H1 (cell line): ENCODE results near the gene INTS2. TPM values are rescaled to one million over a fixed set of nuclear protein-coding genes. Genes with fewer than 3 reads are reported as not detected.

Experiments
- CTCF ChIA-PET: fragments of 300-600 bp; sonication (Branson Sonifier 250); formaldehyde crosslinking; loops from one replicate; lab custom pipeline; 2021; ENCODE audit not compliant: partially characterized antibody; lab: Charles Lee
- POLR2A ChIA-PET: fragments of 300-600 bp; sonication (Branson Sonifier 250); formaldehyde crosslinking; loops from one replicate; lab custom pipeline; 2021; ENCODE audit warnings: inconsistent platforms; ENCODE audit not compliant: partially characterized antibody; lab: Charles Lee
- DNase-seq, 2 experiments: peaks; one replicate each; pipeline versions ENCODE4 v3.0.0 to v3.0.0-alpha.2; 2010 to 2022; ENCODE audit warnings: low spot score in 2 of 2, low read depth in 1 of 2, mixed read lengths in 1 of 2
- FAIRE-seq: peaks from 2 replicates; lab custom pipeline; 2011; peaks lifted over from hg19 to GRCh38; lab: Jason Lieb, UNC
- H2AFZ ChIP-seq: 2 replicates; pipeline ENCODE4 v1.8.1; 2012; ENCODE audit warnings: low read length, inconsistent platforms
- H2AK5ac ChIP-seq: 2 replicates; pipeline ENCODE4 v1.6.1; 2013; ENCODE audit warnings: low read depth, low read length
- H2BK120ac ChIP-seq: replicated peaks from 2 replicates; pipeline ENCODE3; 2013; ENCODE audit warnings: low read depth, low read length, inconsistent platforms
- H2BK12ac ChIP-seq: 2 replicates; pipeline ENCODE4 v1.6.1; 2013; ENCODE audit warnings: low read depth, low read length
- H2BK15ac ChIP-seq: 2 replicates; pipeline ENCODE4 v1.6.1; 2013; ENCODE audit warnings: low read length
- H2BK20ac ChIP-seq: 2 replicates; pipeline ENCODE4 v1.6.1; 2013; ENCODE audit warnings: low read length
- H2BK5ac ChIP-seq: 2 replicates; pipeline ENCODE4 v1.6.1; 2013; ENCODE audit warnings: low read depth, low read length
- H3K14ac ChIP-seq: 2 replicates; pipeline ENCODE4 v1.6.1; 2013; ENCODE audit warnings: inconsistent platforms; ENCODE audit not compliant: insufficient read length
- H3K18ac ChIP-seq: 2 replicates; pipeline ENCODE4 v1.6.1; 2013; ENCODE audit warnings: low read length; ENCODE audit errors: extremely low read depth
- H3K23ac ChIP-seq: 2 replicates; pipeline ENCODE4 v1.6.1; 2013; ENCODE audit warnings: inconsistent platforms; ENCODE audit not compliant: insufficient read length
- H3K23me2 ChIP-seq: 2 replicates; pipeline ENCODE4 v1.6.1; 2013; ENCODE audit warnings: low read depth, low read length
- H3K27ac ChIP-seq: 2 replicates; pipeline ENCODE4 v1.6.1; 2011; ENCODE audit warnings: low read depth, low read length, inconsistent platforms
- H3K27me3 ChIP-seq, 4 experiments: replicated peaks in 1 of 4; 1 replicate in 1 of 4; 2 replicates in 3 of 4; pipeline versions ENCODE4 v1.6.1 to v1.8.1; 2011 to 2013; ENCODE audit warnings: low read length in 3 of 4, mild to moderate bottlenecking in 3 of 4, inconsistent platforms in 2 of 4, mixed read lengths in 2 of 4, moderate library complexity in 1 of 4; ENCODE audit not compliant: control insufficient read depth in 3 of 4, insufficient read depth in 3 of 4; ENCODE audit errors: extremely low read depth in 1 of 4
- H3K36me3 ChIP-seq, 4 experiments: 2 replicates each; pipeline versions ENCODE4 v1.6.1 to v1.8.1; 2011 to 2013; ENCODE audit warnings: mild to moderate bottlenecking in 4 of 4, low read length in 3 of 4, moderate library complexity in 2 of 4, control low read depth in 1 of 4, inconsistent platforms in 1 of 4; ENCODE audit not compliant: insufficient read depth in 4 of 4, control insufficient read depth in 2 of 4
- H3K4ac ChIP-seq: replicated peaks from 2 replicates; pipeline ENCODE3; 2013; ENCODE audit warnings: low read length, low read depth, mixed read lengths, inconsistent platforms; ENCODE audit not compliant: insufficient read length
- H3K4me1 ChIP-seq, 4 experiments: replicated peaks in 1 of 4; 1 replicate in 1 of 4; 2 replicates in 3 of 4; pipeline versions ENCODE4 v1.6.1 to v1.8.1; 2011 to 2013; ENCODE audit warnings: low read length in 3 of 4, inconsistent platforms in 2 of 4, mixed read lengths in 1 of 4; ENCODE audit not compliant: insufficient read depth in 4 of 4, control insufficient read depth in 3 of 4
- H3K4me2 ChIP-seq, 2 experiments: 2 replicates each; pipeline versions ENCODE4 v1.6.1 to v1.8.1; 2011 to 2013; ENCODE audit warnings: low read depth in 2 of 2, low read length in 2 of 2, control low read depth in 1 of 2, inconsistent platforms in 1 of 2, mild to moderate bottlenecking in 1 of 2; ENCODE audit not compliant: insufficient read depth in 1 of 2
- H3K4me3 ChIP-seq, 4 experiments: fragments of 200-600, 300-600 bp in 1 of 4; sonication (generic), shearing (Covaris generic), sonication (Bioruptor Twin) in 1 of 4; 2 replicates each; pipeline versions ENCODE4 v1.5.1 to v1.8.1; 2011 to 2016; ENCODE audit warnings: low read length in 4 of 4, low read depth in 3 of 4, control low read depth in 2 of 4, inconsistent platforms in 2 of 4, mild to moderate bottlenecking in 2 of 4, mixed read lengths in 1 of 4, moderate library complexity in 1 of 4; ENCODE audit not compliant: insufficient read depth in 2 of 4; ENCODE audit errors: extremely low read depth in 1 of 4
- H3K56ac ChIP-seq: replicated peaks from 2 replicates; pipeline ENCODE3; 2013; ENCODE audit warnings: low read depth, mild to moderate bottlenecking, mixed read lengths, low read length, inconsistent platforms; ENCODE audit not compliant: insufficient read length
- H3K79me1 ChIP-seq: 2 replicates; pipeline ENCODE4 v1.6.1; 2013; ENCODE audit warnings: low read depth, low read length, control low read depth
- H3K79me2 ChIP-seq, 2 experiments: 2 replicates each; pipeline versions ENCODE4 v1.6.1 to v1.8.1; 2012 to 2013; ENCODE audit warnings: low read length in 2 of 2, mild to moderate bottlenecking in 2 of 2, inconsistent platforms in 1 of 2; ENCODE audit not compliant: insufficient read depth in 2 of 2, control insufficient read depth in 1 of 2
- H3K9ac ChIP-seq, 4 experiments: replicated peaks in 1 of 4; 1 replicate in 1 of 4; 2 replicates in 3 of 4; pipeline versions ENCODE4 v1.6.1 to v1.8.1; 2011 to 2013; ENCODE audit warnings: low read depth in 3 of 4, low read length in 3 of 4, control low read depth in 2 of 4, mild to moderate bottlenecking in 2 of 4, moderate library complexity in 2 of 4, inconsistent platforms in 1 of 4; ENCODE audit errors: extremely low read depth in 1 of 4
- H3K9me3 ChIP-seq, 2 experiments: 2 replicates each; pipeline versions ENCODE4 v1.6.1 to v1.8.1; 2012 to 2013; ENCODE audit warnings: mild to moderate bottlenecking in 2 of 2, moderate library complexity in 2 of 2, control low read depth in 1 of 2, inconsistent platforms in 1 of 2, low read depth in 1 of 2, low read length in 1 of 2, mixed read lengths in 1 of 2; ENCODE audit not compliant: insufficient read depth in 2 of 2
- H4K20me1 ChIP-seq, 2 experiments: replicated peaks in 1 of 2; 2 replicates each; pipeline versions ENCODE3 to v1.8.1; 2011 to 2013; ENCODE audit warnings: inconsistent platforms in 2 of 2, low read length in 2 of 2, mild to moderate bottlenecking in 1 of 2; ENCODE audit not compliant: insufficient read depth in 2 of 2, control insufficient read depth in 1 of 2
- H4K5ac ChIP-seq: 2 replicates; pipeline ENCODE4 v1.6.1; 2013; ENCODE audit warnings: low read length, low read depth, mixed read lengths, inconsistent platforms; ENCODE audit not compliant: insufficient read length
- H4K8ac ChIP-seq: 2 replicates; pipeline ENCODE4 v1.8.0; 2013; ENCODE audit warnings: mild to moderate bottlenecking, moderate library complexity, low read length, inconsistent platforms; ENCODE audit not compliant: insufficient read depth; ENCODE audit errors: extremely low read depth
- H4K91ac ChIP-seq: replicated peaks from 2 replicates; pipeline ENCODE3; 2013; ENCODE audit warnings: low read length, mixed read lengths, inconsistent platforms; ENCODE audit not compliant: insufficient read length
- ASH2L ChIP-seq: fragments of 200-600, 300-600 bp; sonication (generic); IDR thresholded peaks from one replicate; pipeline ENCODE4 v1.7.1; 2017; ENCODE audit warnings: low read length
- CTCF ChIP-seq, 3 experiments: IDR thresholded peaks; 1 replicate in 2 of 3; 2 replicates in 1 of 3; pipeline versions ENCODE4 v1.5.1 to v1.6.1; 2011; ENCODE audit warnings: low read length in 3 of 3, mild to moderate bottlenecking in 3 of 3, inconsistent platforms in 2 of 3, low read depth in 1 of 3, moderate library complexity in 1 of 3; ENCODE audit not compliant: insufficient read depth in 1 of 3; ENCODE audit errors: control extremely low read depth in 1 of 3
- GTF2F1 ChIP-seq: IDR thresholded peaks from 2 replicates; pipeline ENCODE4 v1.6.1; 2012; ENCODE audit warnings: low read depth, low read length, improper control_type of control experiment, borderline replicate concordance
- HDAC2 ChIP-seq, 2 experiments: fragments of 300-600 bp in 1 of 2; sonication (generic) in 1 of 2; IDR thresholded peaks; 2 replicates each; pipeline ENCODE4 v1.6.1; 2011 to 2012; ENCODE audit warnings: low read depth in 2 of 2, low read length in 2 of 2, mild to moderate bottlenecking in 2 of 2, moderate library complexity in 2 of 2, borderline replicate concordance in 1 of 2, inconsistent platforms in 1 of 2
- HDAC6 ChIP-seq: IDR thresholded peaks from one replicate; pipeline ENCODE4 v1.7.1; 2012; ENCODE audit warnings: low read depth, mild to moderate bottlenecking, inconsistent platforms, low read length, moderate library complexity
- NRF1 ChIP-seq: IDR thresholded peaks from 2 replicates; pipeline ENCODE4 v1.6.1; 2011; ENCODE audit warnings: mild to moderate bottlenecking, low read depth, low read length, improper control_type of control experiment
- RAD21 ChIP-seq, 2 experiments: IDR thresholded peaks in 1 of 2; conservative IDR thresholded peaks in 1 of 2; 2 replicates each; pipeline ENCODE4 v1.6.1; 2011; ENCODE audit warnings: low read depth in 2 of 2, low read length in 2 of 2, improper control_type of control experiment in 1 of 2, inconsistent platforms in 1 of 2, mild to moderate bottlenecking in 1 of 2, moderate library complexity in 1 of 2
- SIN3A ChIP-seq, 2 experiments: IDR thresholded peaks in 1 of 2; conservative IDR thresholded peaks in 1 of 2; 2 replicates each; pipeline ENCODE4 v1.6.1; 2011 to 2012; ENCODE audit warnings: low read length in 2 of 2, improper control_type of control experiment in 1 of 2, low read depth in 1 of 2, mild to moderate bottlenecking in 1 of 2
- SUZ12 ChIP-seq: fragments of 200-600 bp; sonication (generic); IDR thresholded peaks from 2 replicates; pipeline ENCODE4 v1.6.1; 2012; ENCODE audit warnings: mild to moderate bottlenecking, inconsistent platforms, low read length, moderate library complexity, mixed read lengths
- TAF1 ChIP-seq: IDR thresholded peaks from 2 replicates; pipeline ENCODE4 v1.6.1; 2011; ENCODE audit warnings: mild to moderate bottlenecking, low read depth, low read length
- YY1 ChIP-seq: IDR thresholded peaks from 2 replicates; pipeline ENCODE4 v1.6.1; 2011; ENCODE audit warnings: low read depth, mild to moderate bottlenecking, low read length
- WGBS, 2 experiments: shearing (Covaris generic) in 1 of 2; methylation state at CpG; one replicate each; pipeline versions ENCODE4 v1.1.6 to v1.1.7; 2013 to 2015; ENCODE audit warnings: low lambda C conversion rate in 2 of 2, mixed read lengths in 2 of 2, inconsistent platforms in 1 of 2, low coverage in 1 of 2, missing lambda C conversion rate in 1 of 2; ENCODE audit not compliant: insufficient replicate concordance in 2 of 2, insufficient coverage in 1 of 2, insufficient read length in 1 of 2; ENCODE audit errors: extremely low coverage in 1 of 2, missing lambda C conversion rate in 1 of 2; 5-methylcytosine and 5-hydroxymethylcytosine counted together
- polyA plus RNA-seq, 7 experiments: library from polyadenylated mRNA; depleted of rRNA in 3 of 7; stranded (reverse) in 5 of 7; unstranded in 2 of 7; fragments of >200 nt in 5 of 7; fragments of 200-250 nt in 2 of 7; gene quantifications; 1 replicate in 5 of 7; 2 replicates in 1 of 7; 4 replicates in 1 of 7; pipeline versions ENCODE4 v1.2.1 to v1.2.3, GENCODE V29; 2011 to 2013; ENCODE audit warnings: missing spikeins in 2 of 7, mixed read lengths in 2 of 7
- total RNA-seq: library from RNA; stranded (reverse); fragmentation: NEBNext Ultra II Directional; extraction: Animal tissue kit (Norgen Biotek cat#: 25700); gene quantifications from 2 replicates; pipeline ENCODE4 v1.2.1, GENCODE V29; 2021

The INTS2 gene
- total and polyA plus RNA-seq, 2 of the 8 experiments (the other 6 are each of a cell fraction or from before 2014, with no cell fraction given) = 9.4 to 21.8 TPM

- Histone ChIP-seq H3K4ac (no peak overlapping the region), H3K18ac (no peak overlapping the region), H3K14ac (no peak overlapping the region), H3K9me3 (no peaks in the 10 kb centered on the region), H3K4me3 (no peak overlapping the region), H4K91ac (no peak overlapping the region), H3K56ac (no peak overlapping the region), H3K27me3 (no peaks in the 10 kb centered on the region), H3K79me2 (0 out of 4 replicates have a peak, but pooled peaks cover 0 to 3% of the 10 kb centered on the region in 2 experiments), H3K23me2 (no peaks in the 10 kb centered on the region; the same call in 1 of the 2 replicates), H2AFZ (no peak overlapping the region), H4K5ac (no peak overlapping the region), H2BK5ac (no peak overlapping the region), H2BK12ac (no peak overlapping the region), H4K20me1 (no peaks in the 10 kb centered on the region), H3K23ac (no peak overlapping the region), H2BK120ac (no peak overlapping the region), H2BK15ac (no peak overlapping the region), H3K36me3 (peaks cover 0 to 13% (median 5%) of the 10 kb centered on the region in 4 experiments; a peak in 4 of 8 replicates), H3K4me2 (no peak overlapping the region), H3K9ac (no peak overlapping the region), H3K79me1 (no peaks in the 10 kb centered on the region), H3K4me1 (no peaks in the 10 kb centered on the region), H4K8ac (no peak overlapping the region), H3K27ac (no peak overlapping the region), H2BK20ac (no peak overlapping the region), H2AK5ac (no peak overlapping the region)
- no peak for FAIRE-seq
- ChIA-PET POLR2A (no interaction called here), CTCF (no interaction called here)
- DNase-seq = no peak
- WGBS, 2 experiments = 85% methylated on average over 4 of the region's 4 CpGs; no CpG with 5 or more reads in 1 of the 2 experiments
- TF ChIP-seq NRF1 (no peak), SUZ12 (no peak), ASH2L (no peak), CTCF (IDR thresholded peaks at IDR 0.05; ENCODE audit: control extremely low read depth in 1 of 3, insufficient read depth in 1 of 3, low read depth in 1 of 3, low read length in 3 of 3) (no peak), SIN3A (conservative IDR thresholded peaks at IDR 0.05 in 1 of 2, IDR thresholded peaks at IDR 0.05 in 1 of 2; ENCODE audit: low read depth in 1 of 2, low read length in 2 of 2) (no peak), YY1 (no peak), HDAC6 (no peak), TAF1 (no peak), HDAC2 (IDR thresholded peaks at IDR 0.05; ENCODE audit: borderline replicate concordance in 1 of 2, low read depth in 2 of 2, low read length in 2 of 2) (no peak), RAD21 (IDR thresholded peaks at IDR 0.05 in 1 of 2, conservative IDR thresholded peaks at IDR 0.05 in 1 of 2; ENCODE audit: low read depth in 2 of 2, low read length in 2 of 2) (no peak), GTF2F1 (no peak)
Observed at GRCh38 chr17:61821655-61822054, 106.1 kb downstream of the INTS2 start.
